Measurements from ENCODE around the gene NAALADL2.
A peak's percentile ranks its signal among the peaks of the same experiment; 100 is the strongest.
"Not testable (repeated sequence)": the region's sequence is repeated elsewhere in the genome, so short reads cannot be mapped to it uniquely, and the experiment has no call there.

NAALADL2 gene

GRCh38 chr3:175511219-175511785 is 652.2 kb downstream of the NAALADL2 start:
- H3K4me3 ChIP-seq (replicated peaks; ENCODE audit: low read depth, low read length): no peak overlapping the region
- DNase-seq (ENCODE audit: low read depth): no peak
- TF ChIP-seq CTCF (IDR thresholded peaks at IDR 0.05; ENCODE audit: low read length, missing control alignments): no peak

- no peak for TF ChIP-seq CTCF (IDR thresholded peaks at IDR 0.05; ENCODE audit: low read length, missing control alignments)
- H3K4me3 ChIP-seq (replicated peaks; ENCODE audit: low read depth, low read length): no peak overlapping the region
- peak; percentile 2 for DNase-seq (ENCODE audit: low read depth)
Measured at GRCh38 chr3:175512700-175513099, 653.6 kb downstream of the NAALADL2 start.

GRCh38 chr3:175518459-175518858 is 659.3 kb downstream of the NAALADL2 start:
- TF ChIP-seq CTCF (IDR thresholded peaks at IDR 0.05; ENCODE audit: low read length, missing control alignments): no peak
- H3K4me3 ChIP-seq (replicated peaks; ENCODE audit: low read depth, low read length): no peak overlapping the region
- DNase-seq (ENCODE audit: low read depth): no peak

GRCh38 chr3:175521406-175521805 is 662.3 kb downstream of the NAALADL2 start:
- H3K4me3 ChIP-seq (replicated peaks; ENCODE audit: low read depth, low read length): no peak overlapping the region
- DNase-seq (ENCODE audit: low read depth): no peak
- TF ChIP-seq CTCF (IDR thresholded peaks at IDR 0.05; ENCODE audit: low read length, missing control alignments): no peak

- H3K4me3 ChIP-seq (replicated peaks; ENCODE audit: low read depth, low read length): peak overlapping the region; percentile 60
- DNase-seq (ENCODE audit: low read depth): peak; percentile 2
- no peak for TF ChIP-seq CTCF (IDR thresholded peaks at IDR 0.05; ENCODE audit: low read length, missing control alignments)
Measured at GRCh38 chr3:175526191-175526590, 667.1 kb downstream of the NAALADL2 start.

- TF ChIP-seq CTCF (IDR thresholded peaks at IDR 0.05; ENCODE audit: low read length, missing control alignments): no peak
- peak overlapping the region; percentile 60 for H3K4me3 ChIP-seq (replicated peaks; ENCODE audit: low read depth, low read length)
- DNase-seq (ENCODE audit: low read depth): peak; percentile 16
Measured at GRCh38 chr3:175526609-175527280, 667.6 kb downstream of the NAALADL2 start.

- not testable (repeated sequence) for H3K4me3 ChIP-seq (replicated peaks; ENCODE audit: low read depth, low read length); DNase-seq (ENCODE audit: low read depth)
Measured at GRCh38 chr3:175528693-175529092, 669.6 kb downstream of the NAALADL2 start.
